Neural progenitor cell (in vitro differentiated cells): ENCODE measurements around the gene PLEKHA5.

Experiments
- EZH2 ChIP-seq: fragments of 200-600 bp; sonication (generic); IDR thresholded peaks from 2 replicates; pipeline ENCODE4 v1.6.1; 2017; ENCODE audit warnings: antibody characterized with exemption, mild to moderate bottlenecking, moderate library complexity
- TF ChIP-seq, protein P1 (sequence below): fragments of 200-600 bp; sonication (generic); IDR thresholded peaks from 2 replicates; pipeline ENCODE4 v1.5.1; 2017; ENCODE audit warnings: antibody characterized with exemption, mild to moderate bottlenecking

DNA sequence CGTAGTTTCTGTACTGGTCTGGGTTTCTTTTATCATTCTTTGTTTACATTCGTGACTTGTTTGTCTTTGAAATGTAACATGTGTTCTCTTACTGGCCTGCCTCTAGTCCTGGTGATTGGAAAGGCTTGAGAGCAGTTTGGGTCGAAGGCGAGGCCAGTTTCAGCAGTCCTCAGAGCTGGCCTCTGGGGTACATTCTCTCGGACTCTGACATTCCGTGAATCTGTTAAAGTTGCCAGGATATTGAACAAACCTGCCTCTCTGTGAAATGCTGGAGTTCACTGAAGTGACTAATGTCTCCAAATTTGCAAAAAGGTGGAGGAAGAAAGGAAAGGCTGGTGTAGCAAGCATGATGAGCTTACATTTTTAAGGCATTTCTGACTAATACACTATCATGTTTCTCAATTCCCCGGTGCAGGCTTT, 1.5 kb downstream of the PLEKHA5 start:
- TF ChIP-seq, protein P1, sequence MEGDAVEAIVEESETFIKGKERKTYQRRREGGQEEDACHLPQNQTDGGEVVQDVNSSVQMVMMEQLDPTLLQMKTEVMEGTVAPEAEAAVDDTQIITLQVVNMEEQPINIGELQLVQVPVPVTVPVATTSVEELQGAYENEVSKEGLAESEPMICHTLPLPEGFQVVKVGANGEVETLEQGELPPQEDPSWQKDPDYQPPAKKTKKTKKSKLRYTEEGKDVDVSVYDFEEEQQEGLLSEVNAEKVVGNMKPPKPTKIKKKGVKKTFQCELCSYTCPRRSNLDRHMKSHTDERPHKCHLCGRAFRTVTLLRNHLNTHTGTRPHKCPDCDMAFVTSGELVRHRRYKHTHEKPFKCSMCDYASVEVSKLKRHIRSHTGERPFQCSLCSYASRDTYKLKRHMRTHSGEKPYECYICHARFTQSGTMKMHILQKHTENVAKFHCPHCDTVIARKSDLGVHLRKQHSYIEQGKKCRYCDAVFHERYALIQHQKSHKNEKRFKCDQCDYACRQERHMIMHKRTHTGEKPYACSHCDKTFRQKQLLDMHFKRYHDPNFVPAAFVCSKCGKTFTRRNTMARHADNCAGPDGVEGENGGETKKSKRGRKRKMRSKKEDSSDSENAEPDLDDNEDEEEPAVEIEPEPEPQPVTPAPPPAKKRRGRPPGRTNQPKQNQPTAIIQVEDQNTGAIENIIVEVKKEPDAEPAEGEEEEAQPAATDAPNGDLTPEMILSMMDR = no peak
- TF ChIP-seq EZH2 = no peak
